ENCODE measurements around the gene ZNF552.
"Not testable (repeated sequence)": the region's sequence is repeated elsewhere in the genome, so short reads cannot be mapped to it uniquely, and the experiment has no call there.

GRCh38 chr19:57847164-57847563, 32.5 kb upstream of the ZNF552 start:
- TF ChIP-seq JUN (IDR thresholded peaks at IDR 0.05; ENCODE audit: low read depth, low read length); POLR2A (IDR thresholded peaks at IDR 0.05; ENCODE audit: control extremely low read depth in 1 of 2, low read depth in 2 of 2, low read length in 2 of 2); NRF1 (IDR thresholded peaks at IDR 0.05; ENCODE audit: low read depth, low read length); CTCF (IDR thresholded peaks at IDR 0.05; ENCODE audit: control extremely low read depth in 1 of 3, insufficient read depth in 1 of 3, low read depth in 1 of 3, low read length in 3 of 3): not testable (repeated sequence)
